ENCODE measurements around the gene SLC24A3. TPM values are rescaled to one million over a fixed set of nuclear protein-coding genes. Genes with fewer than 3 reads are reported as not detected.

The SLC24A3 gene
- total RNA-seq, 1 experiment from 2014 or later: 0.06 TPM

DNA sequence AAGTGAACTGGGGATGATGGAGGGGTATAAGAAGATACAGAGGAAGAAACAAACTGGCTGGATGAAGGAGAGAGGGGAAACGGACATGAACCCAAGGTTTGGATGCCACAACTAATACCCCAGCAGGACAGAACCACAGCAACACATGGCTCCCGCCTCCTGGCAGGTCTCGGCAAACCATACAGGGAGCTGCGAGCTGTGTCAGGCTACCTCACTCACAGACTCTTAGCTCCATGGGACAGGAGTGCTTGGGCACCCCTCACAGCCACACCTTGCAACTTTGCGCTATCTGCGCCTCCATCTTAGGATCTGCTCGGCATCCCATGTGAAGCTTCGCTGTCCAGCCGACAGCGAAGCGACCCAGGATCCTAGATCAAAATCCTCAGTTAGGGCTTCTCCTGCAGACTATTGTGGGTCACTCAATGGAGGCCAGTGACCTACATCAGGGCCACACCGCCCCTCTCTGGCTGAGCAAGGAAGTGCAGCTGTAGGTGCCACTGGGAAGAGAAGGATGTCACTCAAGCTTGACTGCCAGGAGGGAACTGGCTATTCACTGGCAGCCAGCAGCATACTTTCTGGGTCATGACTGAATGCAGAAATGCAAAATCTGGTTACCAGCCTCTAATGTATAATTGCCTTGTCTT is 371.2 kb downstream of the SLC24A3 start:
- peak; percentile 77 for DNase-seq (ENCODE audit: low read depth)

DNA sequence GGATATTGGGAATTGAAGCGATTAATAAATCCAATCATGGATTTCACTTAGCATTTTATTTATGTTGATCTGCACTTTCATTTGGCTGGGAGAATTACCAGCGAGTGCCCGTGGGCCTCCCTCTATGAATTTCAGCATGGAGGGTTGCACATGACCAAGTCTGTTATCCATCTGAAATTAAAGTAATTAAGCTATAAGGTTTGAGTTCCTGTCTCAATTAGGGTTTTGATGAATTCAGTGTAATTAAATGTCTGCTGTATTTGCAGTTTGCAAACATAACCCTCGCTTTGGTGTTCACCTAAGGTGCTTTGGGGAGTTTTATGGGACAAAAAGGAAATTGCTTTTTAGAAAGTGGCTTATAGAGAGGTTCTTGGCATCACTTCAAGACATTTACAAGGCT is 375.8 kb downstream of the SLC24A3 start:
- no peak for DNase-seq (ENCODE audit: low read depth)

GRCh38 chr20:19588732-19589131 is 376.3 kb downstream of the SLC24A3 start:
- no peak for DNase-seq (ENCODE audit: low read depth)

DNA sequence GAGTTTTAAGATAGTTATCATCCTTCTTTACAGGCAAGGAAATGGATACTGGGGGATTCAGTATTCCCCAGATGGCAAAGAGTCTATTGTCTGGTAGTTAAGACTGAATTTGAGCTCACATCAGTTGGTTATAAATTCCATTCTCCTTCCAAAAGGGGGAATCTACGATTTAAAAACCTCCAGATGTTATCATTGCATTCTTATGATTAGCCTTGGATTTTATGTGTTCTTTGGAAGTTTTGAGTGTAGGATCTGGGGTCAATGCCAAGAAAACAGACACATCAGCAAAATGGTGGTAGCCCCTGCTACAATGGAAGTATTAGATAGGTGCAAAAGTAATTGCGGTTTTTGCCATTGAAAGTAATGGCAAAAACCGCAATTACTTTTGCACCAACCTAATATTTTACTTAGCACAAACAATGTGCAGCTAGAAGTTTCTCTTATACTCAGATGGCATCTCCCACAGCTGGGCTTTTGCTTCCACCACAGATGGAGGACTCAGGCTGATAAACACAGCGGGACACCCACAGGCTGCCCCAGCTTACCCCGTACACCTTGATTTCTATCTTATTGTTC is 377.4 kb downstream of the SLC24A3 start:
- DNase-seq (ENCODE audit: low read depth): no peak

DNA sequence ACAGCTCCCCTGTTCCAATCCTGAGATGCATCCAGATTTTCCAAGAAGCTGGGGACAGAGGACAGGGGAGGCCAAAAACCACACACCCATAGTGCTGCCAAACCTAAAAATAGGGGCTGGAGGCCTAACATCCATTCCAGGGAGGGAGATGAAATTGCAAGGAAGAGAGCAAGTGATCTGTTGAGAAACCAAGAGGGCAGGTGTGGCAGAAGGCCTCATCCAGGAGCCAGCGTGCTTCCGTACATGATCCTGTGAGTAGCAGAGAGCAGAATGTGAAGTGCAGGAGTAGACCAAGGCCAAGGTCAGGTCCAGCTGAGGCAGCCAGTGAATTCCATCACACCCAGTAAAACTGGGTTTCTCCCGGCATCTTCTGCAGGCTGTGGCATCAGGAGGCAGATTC is 377.9 kb downstream of the SLC24A3 start:
- DNase-seq (ENCODE audit: low read depth): no peak

GRCh38 chr20:19593762-19594161 is 381.3 kb downstream of the SLC24A3 start:
- DNase-seq (ENCODE audit: low read depth): no peak

DNA sequence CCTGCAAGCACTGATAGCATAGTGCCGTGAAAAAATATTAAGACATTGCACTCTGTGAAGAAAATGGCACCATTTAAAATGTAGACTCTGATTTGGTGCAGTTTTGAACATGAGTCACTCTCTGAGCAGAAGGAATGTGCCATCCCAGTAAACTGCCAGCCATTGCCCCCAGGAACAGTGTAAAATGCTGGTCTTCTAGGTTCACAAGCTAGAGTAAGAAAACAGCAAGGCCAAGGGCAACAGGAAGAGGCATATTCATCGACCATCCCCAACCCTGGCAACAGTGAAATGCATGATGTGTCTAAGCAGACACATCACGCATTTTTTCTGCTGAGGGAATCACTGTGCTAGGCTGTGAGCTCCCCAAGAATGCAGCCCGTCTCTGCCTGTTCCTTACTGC is 382.5 kb downstream of the SLC24A3 start:
- no peak for DNase-seq (ENCODE audit: low read depth)

GRCh38 chr20:19598117-19598850 is 385.8 kb downstream of the SLC24A3 start:
- DNase-seq (ENCODE audit: low read depth): no peak

DNA sequence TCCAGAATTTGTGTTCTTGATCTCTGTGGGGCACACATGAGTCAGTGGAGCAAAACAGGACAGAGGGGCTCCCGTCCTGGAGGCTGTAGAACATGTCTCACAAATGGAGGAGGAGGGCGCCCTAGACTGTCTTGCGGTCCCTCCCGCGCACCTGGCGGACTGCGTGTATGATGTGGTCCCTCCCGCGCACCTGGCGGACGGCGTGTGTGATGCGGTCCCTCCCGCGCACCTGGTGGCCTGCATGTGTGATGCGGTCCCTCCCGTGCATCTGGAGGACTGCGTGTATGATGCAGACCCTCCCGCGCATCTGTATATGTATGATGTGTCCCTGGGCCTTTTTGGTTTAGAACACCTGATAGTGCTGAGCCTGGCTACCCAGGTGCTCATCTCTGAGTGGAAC is 386.8 kb downstream of the SLC24A3 start:
- DNase-seq (ENCODE audit: low read depth): no peak

GRCh38 chr20:19600042-19600441 is 387.6 kb downstream of the SLC24A3 start:
- no peak for DNase-seq (ENCODE audit: low read depth)

DNA sequence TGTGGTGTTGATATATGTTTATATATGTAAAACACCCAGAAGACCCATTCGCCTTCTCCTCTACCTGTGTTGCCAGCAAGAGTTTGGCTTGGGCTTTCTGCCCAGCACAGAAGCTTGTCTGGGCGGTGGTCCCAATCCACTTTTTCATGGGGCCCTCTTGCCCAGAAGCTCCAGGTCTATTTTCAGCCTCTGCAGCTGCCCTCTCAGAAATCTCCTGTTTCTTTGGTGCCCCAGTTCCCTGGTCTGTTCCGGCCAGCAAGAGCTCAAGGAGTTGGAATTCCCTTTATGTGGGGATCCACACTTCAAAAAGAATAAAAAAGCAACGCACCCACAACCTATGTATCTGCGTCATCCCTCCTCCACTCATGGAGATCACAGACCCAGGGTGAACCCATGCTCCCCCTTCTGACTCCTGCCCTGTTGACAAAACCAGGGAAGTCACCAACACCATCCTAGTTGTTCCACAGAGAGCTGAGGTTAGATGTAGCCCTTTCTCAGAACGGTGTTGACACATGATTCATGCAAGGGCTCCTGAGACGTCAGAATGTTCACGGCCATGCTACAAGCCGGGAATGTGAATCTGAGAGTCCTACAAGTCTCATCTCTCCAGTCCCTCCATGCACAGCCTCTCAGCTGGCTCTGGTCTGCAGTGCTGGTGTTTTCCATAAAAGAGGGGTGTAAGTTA is 388.8 kb downstream of the SLC24A3 start:
- no peak for DNase-seq (ENCODE audit: low read depth)

DNA sequence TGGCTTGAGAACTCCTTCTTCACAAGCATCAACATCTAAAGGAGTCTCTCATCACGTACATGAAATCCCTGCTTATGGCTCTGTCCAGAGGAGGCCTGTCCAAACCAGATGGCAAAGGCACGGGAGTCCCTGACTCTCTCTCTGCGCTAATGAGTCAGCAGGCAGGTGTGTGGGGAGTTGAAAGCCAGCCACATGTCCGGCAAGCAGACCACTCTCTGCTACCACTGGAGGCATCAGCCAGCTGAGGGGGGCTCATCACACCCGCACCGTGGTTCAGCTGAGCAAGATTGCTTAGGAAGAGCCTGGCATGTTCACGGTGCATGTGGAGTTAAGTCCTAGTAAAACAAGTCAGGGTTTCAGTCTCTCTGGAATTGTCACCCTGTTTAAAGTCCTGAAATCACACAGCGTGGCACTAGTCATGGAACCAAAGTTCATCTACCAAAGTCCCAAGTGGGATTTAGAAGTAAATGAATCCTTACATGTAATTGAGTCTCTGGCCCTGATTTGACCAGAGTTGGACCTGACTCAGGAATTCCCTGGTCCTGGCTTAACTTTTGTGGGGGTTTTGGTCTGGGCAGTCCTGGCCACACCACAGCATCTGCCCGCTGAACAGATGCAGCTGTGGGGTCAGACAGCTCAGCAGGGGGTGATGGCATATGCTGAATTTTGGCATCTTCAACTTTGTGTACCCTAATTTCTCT is 390.4 kb downstream of the SLC24A3 start:
- no peak for DNase-seq (ENCODE audit: low read depth)

GRCh38 chr20:19603376-19603750 is 390.9 kb downstream of the SLC24A3 start:
- no peak for DNase-seq (ENCODE audit: low read depth)

GRCh38 chr20:19605786-19606485 is 393.5 kb downstream of the SLC24A3 start:
- DNase-seq (ENCODE audit: low read depth): no peak

DNA sequence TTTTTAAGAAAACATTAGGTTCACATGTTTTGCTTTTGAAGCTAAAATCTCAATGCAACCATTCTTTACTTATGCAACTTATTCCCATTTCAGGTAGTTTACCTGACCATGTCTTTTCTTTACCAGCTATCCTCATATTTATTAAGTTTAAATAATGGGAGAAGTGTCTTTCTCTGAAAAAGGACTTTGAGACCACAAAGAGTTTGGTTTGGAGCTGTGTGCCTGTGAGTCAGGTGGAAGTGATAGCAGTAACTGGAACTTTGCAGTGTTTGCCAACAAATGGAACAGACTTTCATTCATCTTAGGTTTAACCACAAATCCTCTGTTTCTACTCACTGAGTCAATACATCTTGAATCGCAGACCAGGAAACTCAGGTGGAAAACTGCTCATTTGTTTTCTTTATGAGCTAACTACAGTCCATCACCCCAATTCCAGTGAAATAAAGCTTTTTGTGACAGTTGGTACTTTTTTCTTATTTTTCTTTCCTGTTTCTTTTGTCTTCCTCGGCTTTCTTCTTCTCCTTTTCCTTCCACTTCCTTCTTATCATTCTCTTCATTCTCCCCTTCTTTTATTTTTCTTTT is 397.3 kb downstream of the SLC24A3 start:
- peak; percentile 68 for DNase-seq (ENCODE audit: low read depth)

DNA sequence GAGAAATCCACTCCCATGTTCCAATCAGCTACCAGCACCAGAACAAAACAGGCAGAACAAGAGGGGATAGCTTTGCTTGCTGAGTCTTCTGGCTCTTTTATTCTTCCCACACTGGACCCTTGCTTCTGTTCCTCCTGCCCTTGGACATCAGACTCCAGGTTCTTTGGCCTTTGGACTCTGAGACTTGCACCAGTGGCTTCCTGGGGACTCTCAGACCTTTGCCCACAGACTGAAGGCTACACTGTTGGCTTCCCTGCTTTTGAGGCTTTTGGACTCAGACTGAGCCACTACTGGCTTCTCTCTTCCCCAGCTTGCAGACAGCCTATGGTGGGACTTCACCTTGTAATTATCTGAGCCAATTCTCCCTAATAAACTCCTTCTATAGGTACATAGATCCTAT is 403.2 kb downstream of the SLC24A3 start:
- no peak for DNase-seq (ENCODE audit: low read depth)

DNA sequence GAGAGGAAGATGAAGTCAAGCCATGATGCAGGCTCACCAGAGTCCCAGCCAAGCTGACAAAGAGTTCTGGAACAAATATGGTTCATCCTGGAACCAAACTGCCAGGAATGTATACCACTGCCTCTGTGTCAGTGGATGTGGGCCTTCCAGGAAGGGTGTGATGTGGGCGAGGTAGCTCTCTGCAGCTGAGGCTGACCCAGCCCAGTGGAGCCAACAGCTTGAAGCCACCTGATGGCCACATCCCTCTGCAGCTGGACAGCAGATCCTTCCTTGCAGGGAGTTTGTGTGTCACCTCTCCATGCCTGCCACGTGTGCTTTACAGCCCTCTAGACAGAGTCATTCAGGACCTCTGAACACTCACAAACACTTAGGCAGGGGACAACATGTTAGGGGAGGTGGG is 403.6 kb downstream of the SLC24A3 start:
- no peak for DNase-seq (ENCODE audit: low read depth)

DNA sequence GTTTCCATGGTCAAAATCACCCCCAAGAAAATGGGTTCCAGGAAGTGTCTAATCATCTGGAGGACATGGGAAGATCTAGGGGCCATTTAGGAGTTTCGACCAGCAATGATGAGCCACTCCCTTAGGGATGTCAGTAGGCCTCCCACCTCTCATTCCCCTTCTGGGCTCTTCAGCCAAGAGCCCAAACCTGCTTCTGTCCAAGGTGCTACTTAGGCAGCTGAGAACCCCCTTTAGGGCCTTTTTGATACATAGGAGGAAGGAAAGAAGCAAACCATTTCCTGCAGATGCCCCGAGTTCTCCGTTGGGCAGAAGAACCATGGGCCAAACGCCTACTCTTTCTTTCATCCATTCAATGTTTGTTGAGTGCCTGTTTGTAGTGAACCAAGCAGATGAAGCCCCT is 404.2 kb downstream of the SLC24A3 start:
- no peak for DNase-seq (ENCODE audit: low read depth)

GRCh38 chr20:19617256-19617655 is 404.8 kb downstream of the SLC24A3 start:
- no peak for DNase-seq (ENCODE audit: low read depth)

DNA sequence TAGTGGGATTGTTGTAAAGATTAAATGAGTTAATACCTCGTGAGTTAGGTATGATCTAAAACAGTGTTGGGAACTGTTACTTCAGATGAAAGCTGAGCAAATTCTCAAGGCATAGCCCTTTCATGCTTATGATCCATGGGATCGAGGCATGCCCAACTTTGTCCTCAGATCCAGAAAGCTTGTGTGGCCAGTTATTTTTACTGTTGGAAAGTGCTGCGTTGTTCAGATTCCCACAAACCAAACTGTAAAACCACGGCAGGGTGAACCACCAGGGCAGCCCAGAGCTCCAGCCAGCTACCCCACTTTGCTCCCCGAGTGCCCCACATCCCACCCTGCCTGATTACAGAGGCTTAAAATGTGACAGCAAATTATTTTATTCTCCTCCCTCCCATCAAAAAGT is 406.3 kb downstream of the SLC24A3 start:
- DNase-seq (ENCODE audit: low read depth): no peak

- DNase-seq (ENCODE audit: low read depth): no peak
Observed at GRCh38 chr20:19619904-19620430, 407.5 kb downstream of the SLC24A3 start.
